Stomach (tissue), 9 donors: ENCODE measurements around the gene ENAH. TPM values are rescaled to one million over a fixed set of nuclear protein-coding genes. Genes with fewer than 3 reads are reported as not detected.

Source experiments
- DNase-seq, 2 donors: peaks; one replicate each; pipeline versions ENCODE4 v3.0.0 to v3.0.0-alpha.2; 2013 to 2019
- H3K27ac ChIP-seq, 5 donors: fragments of 200-600 bp in 4 of 5; sonication (generic) in 4 of 5; one replicate each; pipeline ENCODE4 v1.5.1; 2013 to 2019; ENCODE audit warnings: mild to moderate bottlenecking in 1 of 5, moderate library complexity in 1 of 5
- H3K27me3 ChIP-seq, 3 donors: fragments of 200-600 bp; sonication (generic); one replicate each; pipeline ENCODE4 v1.5.1; 2017 to 2019; ENCODE audit warnings: mixed run types in 1 of 3
- H3K36me3 ChIP-seq, 4 donors: fragments of 200-600 bp; sonication (generic); 1 replicate in 3 of 4; 2 replicates in 1 of 4; pipeline ENCODE4 v1.5.1; 2016 to 2019
- H3K4me1 ChIP-seq, 4 donors: fragments of 200-600 bp; sonication (generic); one replicate each; pipeline ENCODE4 v1.5.1; 2016 to 2019
- H3K4me3 ChIP-seq, 4 donors: fragments of 200-600 bp; sonication (generic) in 3 of 4; one replicate each; pipeline ENCODE4 v1.5.1; 2016 to 2019; ENCODE audit warnings: mild to moderate bottlenecking in 1 of 4
- H3K9me3 ChIP-seq, 4 donors: fragments of 200-600 bp; sonication (generic); one replicate each; pipeline ENCODE4 v1.5.1; 2016 to 2019
- CTCF ChIP-seq, 7 experiments: fragments of 450-650 bp in 4 of 7; fragments of 200-600 bp in 3 of 7; sonication (generic) in 3 of 7; IDR thresholded peaks; one replicate each; pipeline ENCODE4 v1.5.1; 2016 to 2019; ENCODE audit warnings: antibody characterized with exemption in 7 of 7, control low read depth in 2 of 7, mild to moderate bottlenecking in 1 of 7
- EP300 ChIP-seq: sonication (generic); formaldehyde crosslinking; IDR thresholded peaks from one replicate; pipeline ENCODE4 v1.6.1; 2017; ENCODE audit warnings: antibody characterized with exemption
- POLR2A ChIP-seq, 4 donors: fragments of 450-650 bp; IDR thresholded peaks; one replicate each; pipeline ENCODE4 v1.6.1; 2016; ENCODE audit warnings: antibody characterized with exemption in 4 of 4, control low read depth in 2 of 4, mild to moderate bottlenecking in 1 of 4, moderate library complexity in 1 of 4
- POLR2AphosphoS5 ChIP-seq, 3 donors: sonication (generic); formaldehyde crosslinking; IDR thresholded peaks; one replicate each; pipeline ENCODE4 v1.6.1; 2016; ENCODE audit warnings: antibody characterized with exemption in 3 of 3
- WGBS, 5 donors: extraction: QIAGEN DNeasy Blood & Tissue Kit in 3 of 5; methylation state at CpG; one replicate each; pipeline versions ENCODE4 v1.1.5 to v1.1.7; 2013 to 2018; 5-methylcytosine and 5-hydroxymethylcytosine counted together
- intact Hi-C: fragments of 100-400 bp; cut with DNase I; formaldehyde crosslinking; loops from one replicate; pipeline ENCODE4 v1.15.1; 2023; ENCODE audit warnings: low total_unique reads
- polyA plus RNA-seq, 3 donors: library from polyadenylated mRNA; stranded (reverse); fragments of 200-250 nt; gene quantifications; one replicate each; pipeline ENCODE4 v1.2.3, GENCODE V29; 2013
- total RNA-seq, 5 donors: library from RNA; depleted of rRNA; stranded (reverse); fragments of >200 nt; gene quantifications; one replicate each; pipeline versions ENCODE4 v1.1.0 to v1.2.3, GENCODE V29; 2014 to 2016
- donor health status: healthy with polysubstance abuse.
- donor health status: Bipolar disorder and iron deficiency.
- donor health status: healthy.

ENAH gene
- total and polyA plus RNA-seq, 8 donors = 8.5 to 186 (median 110) TPM

- H3K4me3 ChIP-seq = peak overlapping the region; percentile 67 to 96 (median 90)
- WGBS, 5 donors = 2 to 4% (median 2%) methylated on average over 28 to 45 of the region's 45 CpGs
- H3K36me3 ChIP-seq = no peaks in the 10 kb centered on the region
- DNase-seq = peak in 1 of 2 donors; percentile 75
- no peaks in the 10 kb centered on the region for H3K9me3 ChIP-seq
- H3K4me1 ChIP-seq = peaks cover 15 to 43% (median 25%) of the 10 kb centered on the region in 4 donors
- H3K27ac ChIP-seq = peak overlapping the region; percentile 93 to 99 (median 98)
- H3K27me3 ChIP-seq = no peaks in the 10 kb centered on the region
- TF ChIP-seq EP300 = no peak
- TF ChIP-seq CTCF (IDR thresholded peaks at IDR 0.05) = no peak
- no peak for TF ChIP-seq POLR2A (IDR thresholded peaks at IDR 0.05)
- no peak for TF ChIP-seq POLR2AphosphoS5 (IDR thresholded peaks at IDR 0.05)
- intact Hi-C loops = no loop called here
These were observed 823 bp downstream of the ENAH start for GRCh38 chr1:225651872-225652728.

- Histone ChIP-seq H3K27ac (peak overlapping the region in 4 of 5 donors; percentile 93 to 99 (median 98)), H3K36me3 (no peaks in the 10 kb centered on the region), H3K9me3 (no peaks in the 10 kb centered on the region), H3K4me1 (peaks cover 15 to 42% (median 28%) of the 10 kb centered on the region in 4 donors), H3K27me3 (no peaks in the 10 kb centered on the region), H3K4me3 (peak overlapping the region; percentile 67 to 96 (median 90))
- DNase-seq = peak in 1 of 2 donors; percentile 39
- TF ChIP-seq POLR2AphosphoS5 (IDR thresholded peaks at IDR 0.05) = no peak
- no peak for TF ChIP-seq EP300
- no peak for TF ChIP-seq POLR2A (IDR thresholded peaks at IDR 0.05)
- TF ChIP-seq CTCF (IDR thresholded peaks at IDR 0.05) = no peak
- intact Hi-C loops = no loop called here
- 13 to 29% (median 18%) methylated on average over 8 of the region's 8 CpGs for WGBS, 5 donors
These were observed 1.5 kb downstream of the ENAH start for GRCh38 chr1:225651376-225651871.

- no peak for DNase-seq
- TF ChIP-seq CTCF (IDR thresholded peaks at IDR 0.05) (no peak), EP300 (no peak), POLR2AphosphoS5 (IDR thresholded peaks at IDR 0.05) (no peak), POLR2A (IDR thresholded peaks at IDR 0.05) (no peak)
- H3K4me1 ChIP-seq = peaks cover 14 to 39% (median 27%) of the 10 kb centered on the region in 4 donors
- H3K27ac ChIP-seq = peak overlapping the region in 4 of 5 donors; percentile 93 to 99 (median 98)
- peak overlapping the region; percentile 67 to 96 (median 90) for H3K4me3 ChIP-seq
- no peaks in the 10 kb centered on the region for H3K27me3 ChIP-seq
- intact Hi-C loops = no loop called here
- no peaks in the 10 kb centered on the region for H3K9me3 ChIP-seq
- 25 to 45% (median 33%) methylated on average over 5 of the region's 5 CpGs for WGBS, 5 donors
- H3K36me3 ChIP-seq = no peaks in the 10 kb centered on the region
These were observed 2.7 kb downstream of the ENAH start for GRCh38 chr1:225650179-225650578.

GRCh38 chr1:225645194-225645895 is 7.6 kb downstream of the ENAH start:
- no peak for TF ChIP-seq POLR2AphosphoS5 (IDR thresholded peaks at IDR 0.05)
- TF ChIP-seq EP300 = no peak
- TF ChIP-seq CTCF (IDR thresholded peaks at IDR 0.05) = no peak
- TF ChIP-seq POLR2A (IDR thresholded peaks at IDR 0.05) = no peak
- intact Hi-C loops = no loop called here

More at GRCh38 chr1:225645194-225645895, 7.6 kb downstream of the ENAH start:
- Histone ChIP-seq H3K36me3 (peaks cover 0 to 5% (median 0%) of the 10 kb centered on the region in 4 donors), H3K27ac (no peak overlapping the region), H3K4me3 (no peak overlapping the region), H3K9me3 (no peaks in the 10 kb centered on the region), H3K27me3 (no peaks in the 10 kb centered on the region), H3K4me1 (peaks cover 0 to 48% (median 25%) of the 10 kb centered on the region in 4 donors)
- 80 to 87% (median 82%) methylated on average over 6 of the region's 6 CpGs for WGBS, 5 donors
- DNase-seq = no peak
